Right hindlimb (tissue), 1 donor: ENCODE results near the gene OGT.
"Not testable (repeated sequence)": the region's sequence is repeated elsewhere in the genome, so short reads cannot be mapped to it uniquely, and the experiment has no call there.

ENCODE experiments used
- DNase-seq: peaks from one replicate; pipeline ENCODE4 v3.0.0-alpha.2; 2018

The OGT gene

GRCh38 chrX:71532753-71533425, at the start of gene OGT:
Gene OGT (plus strand): TSS chrX:71533104. CDS start chrX:71533300, 196 bp downstream.
- peak; percentile 95 for DNase-seq

- no peak for DNase-seq
Measured at GRCh38 chrX:71487814-71488213, 45.1 kb upstream of the OGT start.

- no peak for DNase-seq
Measured at GRCh38 chrX:71489540-71489939, 43.4 kb upstream of the OGT start.

GRCh38 chrX:71492231-71493065, 40.5 kb upstream of the OGT start:
- peak; percentile 50 for DNase-seq

- no peak for DNase-seq
Measured at GRCh38 chrX:71493111-71493613, 39.7 kb upstream of the OGT start.

GRCh38 chrX:71495979-71496378, 36.9 kb upstream of the OGT start:
- DNase-seq: not testable (repeated sequence)

- DNase-seq: no peak
Measured at GRCh38 chrX:71496476-71496875, 36.4 kb upstream of the OGT start.

- not testable (repeated sequence) for DNase-seq
Measured at GRCh38 chrX:71502080-71502479, 30.8 kb upstream of the OGT start.

GRCh38 chrX:71504346-71504745, 28.6 kb upstream of the OGT start:
- no peak for DNase-seq

- DNase-seq: no peak
Measured at GRCh38 chrX:71509289-71509688, 23.6 kb upstream of the OGT start.

GRCh38 chrX:71510161-71510560, 22.7 kb upstream of the OGT start:
- DNase-seq: no peak

GRCh38 chrX:71513731-71514130, 19.2 kb upstream of the OGT start:
- not testable (repeated sequence) for DNase-seq

- DNase-seq: no peak
Measured at GRCh38 chrX:71514367-71515037, 18.4 kb upstream of the OGT start.

- DNase-seq: peak; percentile 16
Measured at GRCh38 chrX:71515038-71515396, 17.9 kb upstream of the OGT start.

GRCh38 chrX:71525316-71525715, 7.6 kb upstream of the OGT start:
- no peak for DNase-seq

- peak; percentile 17 for DNase-seq
Measured at GRCh38 chrX:71532078-71532752, 689 bp upstream of the OGT start.

- no peak for DNase-seq
Measured at GRCh38 chrX:71533516-71533850, 579 bp downstream of the OGT start.

- DNase-seq: peak; percentile 57
Measured at GRCh38 chrX:71533851-71534561, 1.1 kb downstream of the OGT start.

GRCh38 chrX:71534773-71535544, 2.1 kb downstream of the OGT start:
- no peak for DNase-seq

GRCh38 chrX:71536285-71536684, 3.4 kb downstream of the OGT start:
- no peak for DNase-seq

- no peak for DNase-seq
Measured at GRCh38 chrX:71537743-71538142, 4.8 kb downstream of the OGT start.

GRCh38 chrX:71540801-71541200, 7.9 kb downstream of the OGT start:
- no peak for DNase-seq
